ENCODE data around the gene PTPN21. TPM values are rescaled to one million over a fixed set of nuclear protein-coding genes. Genes with fewer than 3 reads are reported as not detected.

Gene PTPN21
- total RNA-seq, 4 donors from 2014 or later = 15.7 to 20.8 (median 17.6) TPM

DNA sequence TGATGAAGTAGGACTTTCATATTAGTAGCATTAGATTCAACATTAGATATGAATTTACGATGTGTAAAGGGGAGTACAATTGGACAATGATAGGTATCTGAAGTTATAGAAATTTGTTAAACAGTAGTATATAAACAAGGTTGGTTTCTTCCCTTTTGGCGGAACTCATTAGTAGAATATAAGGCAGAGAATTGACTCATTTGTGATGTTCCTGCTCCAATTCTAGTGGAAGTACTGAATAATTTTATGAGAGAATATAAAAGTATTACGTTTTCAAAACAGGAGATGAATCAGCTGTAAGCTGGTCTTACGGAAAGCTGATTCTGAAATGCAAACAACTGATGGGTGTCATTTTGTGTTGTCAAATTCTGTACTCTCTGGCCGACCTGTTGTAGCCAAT lies 21.4 kb upstream of the PTPN21 start:
- H3K36me3 ChIP-seq = peaks cover 0 to 97% (median 0%) of the 10 kb centered on the region in 3 donors
- no peaks in the 10 kb centered on the region for H3K4me1 ChIP-seq
- no peak overlapping the region for H3K4me3 ChIP-seq
- no peak for DNase-seq
- TF ChIP-seq CTCF (IDR thresholded peaks at IDR 0.05) (no peak), POLR2A (IDR thresholded peaks at IDR 0.05) (no peak)
- no peak overlapping the region for H3K27ac ChIP-seq
- no peaks in the 10 kb centered on the region for H3K27me3 ChIP-seq
- no peaks in the 10 kb centered on the region for H3K9me3 ChIP-seq

- no peak overlapping the region for H3K4me3 ChIP-seq
- no peak for TF ChIP-seq POLR2A (IDR thresholded peaks at IDR 0.05)
- TF ChIP-seq CTCF (IDR thresholded peaks at IDR 0.05) = no peak
- no peaks in the 10 kb centered on the region for H3K4me1 ChIP-seq
- H3K36me3 ChIP-seq = peaks cover 0 to 96% (median 0%) of the 10 kb centered on the region in 3 donors
- no peak for DNase-seq
- H3K27me3 ChIP-seq = no peaks in the 10 kb centered on the region
- no peak overlapping the region for H3K27ac ChIP-seq
- H3K9me3 ChIP-seq = no peaks in the 10 kb centered on the region
Measured at GRCh38 chr14:88572117-88572516, 17.3 kb upstream of the PTPN21 start.

- DNase-seq = no peak
- Histone ChIP-seq H3K4me3 (no peak overlapping the region), H3K27me3 (no peaks in the 10 kb centered on the region), H3K9me3 (no peaks in the 10 kb centered on the region), H3K4me1 (peaks cover 0 to 15% (median 0%) of the 10 kb centered on the region in 4 donors), H3K36me3 (peaks cover 0 to 57% (median 0%) of the 10 kb centered on the region in 3 donors), H3K27ac (no peak overlapping the region)
- TF ChIP-seq POLR2A (IDR thresholded peaks at IDR 0.05) (no peak), CTCF (IDR thresholded peaks at IDR 0.05) (no peak)
Measured at GRCh38 chr14:88568196-88568595, 13.4 kb upstream of the PTPN21 start.

DNA sequence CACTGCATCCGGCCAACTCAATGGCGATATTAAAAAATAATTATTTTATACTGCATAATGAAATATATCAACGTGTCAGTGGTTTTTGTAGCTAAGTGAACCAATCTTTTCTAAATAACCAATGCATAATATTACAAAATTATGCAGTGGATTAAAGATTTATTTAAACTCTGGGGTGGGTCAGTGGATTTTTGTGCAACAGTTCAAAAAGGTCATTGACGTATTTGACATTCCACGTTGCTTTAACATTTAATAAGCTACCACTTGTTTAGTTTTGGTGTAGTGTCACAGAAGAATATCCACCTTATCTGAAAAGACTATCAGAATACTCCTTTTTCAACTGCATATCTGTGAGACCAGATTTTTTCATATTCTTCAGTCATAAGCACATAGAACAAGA lies 10.6 kb upstream of the PTPN21 start:
- H3K27ac ChIP-seq = no peak overlapping the region
- no peaks in the 10 kb centered on the region for H3K27me3 ChIP-seq
- H3K9me3 ChIP-seq = no peaks in the 10 kb centered on the region
- H3K4me1 ChIP-seq = peaks cover 0 to 19% (median 0%) of the 10 kb centered on the region in 4 donors
- no peak overlapping the region for H3K4me3 ChIP-seq
- no peak for TF ChIP-seq POLR2A (IDR thresholded peaks at IDR 0.05)
- no peak for TF ChIP-seq CTCF (IDR thresholded peaks at IDR 0.05)
- DNase-seq = no peak
- H3K36me3 ChIP-seq = peaks cover 0 to 30% (median 0%) of the 10 kb centered on the region in 3 donors

DNA sequence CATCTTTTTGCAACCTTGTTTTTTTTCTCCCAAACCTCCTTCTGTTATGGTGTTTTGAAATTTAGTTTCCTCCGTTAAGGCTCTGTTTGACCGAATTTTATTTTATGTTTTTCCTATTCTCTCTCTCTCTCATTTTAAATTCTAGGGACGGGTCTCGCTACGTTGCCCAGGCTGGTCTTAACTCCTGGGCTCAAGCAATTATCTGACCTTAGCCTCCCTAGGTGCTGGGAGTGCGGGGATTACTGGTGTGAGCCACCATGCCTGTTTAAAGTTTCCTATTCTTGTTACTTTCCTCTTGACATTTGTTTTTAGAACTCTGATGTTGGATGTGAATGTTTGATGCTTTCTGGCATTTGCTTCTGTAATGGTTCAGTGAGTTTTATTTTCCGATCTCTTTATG lies 9.0 kb upstream of the PTPN21 start:
- Histone ChIP-seq H3K4me1 (peaks cover 0 to 19% (median 0%) of the 10 kb centered on the region in 4 donors), H3K4me3 (peak overlapping the region in 3 of 4 donors; percentile 67 to 94 (median 92)), H3K36me3 (peaks cover 0 to 14% (median 0%) of the 10 kb centered on the region in 3 donors), H3K27me3 (no peaks in the 10 kb centered on the region), H3K9me3 (no peaks in the 10 kb centered on the region), H3K27ac (peak overlapping the region in 2 of 4 donors; percentile 83 to 94)
- TF ChIP-seq CTCF (IDR thresholded peaks at IDR 0.05) (no peak), POLR2A (IDR thresholded peaks at IDR 0.05) (no peak)
- DNase-seq = no peak

Measured in Peyer's patch (tissue), 4 donors.